GM19351 (cell line): ENCODE measurements around the gene SSU72.
"Not testable (repeated sequence)": the region's sequence is repeated elsewhere in the genome, so short reads cannot be mapped to it uniquely, and the experiment has no call there.

ENCODE experiments used
- ATAC-seq: cut with Tn5 transposase; IDR thresholded peaks from one replicate; pipeline ENCODE4 v1.9.1; 2021; ENCODE audit warnings: mild to moderate bottlenecking, moderate library complexity; ENCODE audit not compliant: unreplicated experiment

Gene SSU72

GRCh38 chr1:1596493-1597274, 22.0 kb upstream of the SSU72 start:
- ATAC-seq, result no peak

- ATAC-seq, result not testable (repeated sequence)
Measured at GRCh38 chr1:1595341-1595740, 20.7 kb upstream of the SSU72 start.

DNA sequence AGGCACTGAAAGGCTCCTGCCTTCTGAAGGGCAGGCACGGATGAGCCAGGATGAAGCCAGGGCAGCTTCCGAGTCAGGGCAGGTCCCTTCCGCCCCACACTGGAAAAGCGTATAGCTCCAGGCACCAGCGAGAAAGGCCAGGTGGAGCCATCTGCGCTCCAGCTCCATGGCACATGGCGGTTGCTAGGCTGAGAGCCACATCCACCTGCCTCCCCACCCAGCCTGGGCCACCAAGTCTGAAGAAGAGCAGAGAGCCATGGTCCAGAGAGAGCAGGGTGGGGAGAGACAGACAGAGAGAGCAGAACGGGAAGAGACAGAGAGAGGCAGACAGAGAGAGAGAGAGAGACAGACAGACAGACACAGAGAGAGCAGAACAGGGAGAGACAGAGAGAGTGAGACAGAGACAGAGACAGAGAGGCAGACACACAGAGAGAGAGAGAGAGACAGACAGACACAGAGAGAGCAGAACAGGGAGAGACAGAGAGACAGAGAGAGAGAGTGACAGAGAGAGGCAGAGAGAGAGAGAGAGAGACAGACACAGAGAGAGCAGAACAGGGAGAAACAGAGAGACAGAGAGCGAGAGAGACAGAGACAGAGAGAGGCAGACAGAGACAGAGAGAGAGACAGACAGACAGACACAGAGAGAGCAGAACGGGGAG, 20.1 kb upstream of the SSU72 start:
- ATAC-seq, result no peak

DNA sequence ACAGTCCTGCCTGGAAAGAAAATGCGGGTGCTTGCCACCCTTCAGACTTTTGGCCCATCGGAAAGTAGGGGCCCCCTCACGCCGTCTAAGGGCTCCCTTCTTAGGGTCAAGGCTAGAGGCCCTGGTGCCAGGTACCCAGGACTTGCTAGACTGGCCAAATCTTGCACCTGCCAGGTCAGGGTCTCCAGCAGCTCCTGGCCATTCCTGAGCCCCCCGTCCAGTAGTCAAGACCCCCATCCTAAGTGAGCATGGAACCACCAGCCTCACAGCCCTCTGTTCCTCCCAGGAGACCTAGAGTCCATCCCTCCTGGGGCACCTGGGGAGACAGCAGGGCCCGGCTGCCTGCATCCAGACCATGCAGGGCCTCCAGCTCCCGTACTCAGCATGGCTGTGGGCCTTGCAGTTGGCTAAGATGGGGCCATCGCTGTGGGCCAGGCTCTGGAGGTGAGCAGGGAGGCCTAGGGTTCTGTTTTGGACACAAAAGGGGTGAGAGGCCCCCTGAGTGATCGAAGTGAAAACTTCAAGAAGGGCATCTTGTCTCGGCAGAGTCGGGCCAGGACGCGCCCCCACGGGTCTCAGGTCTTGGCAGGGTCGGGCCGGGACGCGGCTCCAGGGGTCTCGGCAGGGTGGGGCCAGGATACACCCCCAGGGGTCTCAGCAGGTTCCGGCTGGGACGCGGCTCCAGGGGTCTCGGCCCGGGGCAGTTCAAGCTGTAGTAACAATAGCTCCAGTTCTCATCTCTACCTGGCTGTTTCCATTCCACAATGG, 19.4 kb upstream of the SSU72 start:
- ATAC-seq, result no peak

- ATAC-seq, result no peak
Measured at GRCh38 chr1:1591452-1591851, 16.8 kb upstream of the SSU72 start.

DNA sequence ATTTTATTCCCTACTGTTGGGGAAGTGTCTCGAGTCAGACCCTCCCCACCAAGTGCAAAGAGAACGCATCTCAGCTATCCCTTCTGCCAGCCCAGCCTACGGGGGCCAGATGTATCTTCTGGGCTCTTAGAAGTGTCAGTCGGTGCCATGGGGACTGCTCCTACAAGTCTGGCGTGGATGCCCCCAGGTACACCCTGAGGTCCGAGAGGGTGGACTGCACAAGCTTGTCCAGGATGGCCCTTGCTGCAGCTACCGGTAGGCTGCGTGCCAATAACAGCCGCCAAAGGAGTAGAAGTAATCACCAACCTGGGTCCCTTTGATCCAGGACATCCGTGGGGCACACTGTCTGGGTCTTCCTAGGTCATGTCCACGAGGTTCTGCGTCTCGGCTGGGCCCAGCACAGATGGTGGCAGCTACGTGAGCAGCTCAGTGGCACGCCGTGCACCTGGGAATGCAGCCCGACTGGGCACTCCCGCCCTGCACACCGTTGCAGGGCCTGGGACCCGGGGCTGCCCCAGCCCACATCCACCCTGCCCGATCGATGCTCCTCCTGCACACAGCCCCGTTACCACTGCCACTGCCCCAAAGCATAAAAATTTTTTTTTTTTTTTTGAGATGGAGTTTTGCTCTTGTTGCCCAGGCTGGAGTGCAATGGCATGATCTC, 8.8 kb upstream of the SSU72 start:
- no peak for ATAC-seq

GRCh38 chr1:1582585-1583346, 8.1 kb upstream of the SSU72 start:
- no peak for ATAC-seq

GRCh38 chr1:1578371-1578940, 3.8 kb upstream of the SSU72 start:
- ATAC-seq, result no peak

DNA sequence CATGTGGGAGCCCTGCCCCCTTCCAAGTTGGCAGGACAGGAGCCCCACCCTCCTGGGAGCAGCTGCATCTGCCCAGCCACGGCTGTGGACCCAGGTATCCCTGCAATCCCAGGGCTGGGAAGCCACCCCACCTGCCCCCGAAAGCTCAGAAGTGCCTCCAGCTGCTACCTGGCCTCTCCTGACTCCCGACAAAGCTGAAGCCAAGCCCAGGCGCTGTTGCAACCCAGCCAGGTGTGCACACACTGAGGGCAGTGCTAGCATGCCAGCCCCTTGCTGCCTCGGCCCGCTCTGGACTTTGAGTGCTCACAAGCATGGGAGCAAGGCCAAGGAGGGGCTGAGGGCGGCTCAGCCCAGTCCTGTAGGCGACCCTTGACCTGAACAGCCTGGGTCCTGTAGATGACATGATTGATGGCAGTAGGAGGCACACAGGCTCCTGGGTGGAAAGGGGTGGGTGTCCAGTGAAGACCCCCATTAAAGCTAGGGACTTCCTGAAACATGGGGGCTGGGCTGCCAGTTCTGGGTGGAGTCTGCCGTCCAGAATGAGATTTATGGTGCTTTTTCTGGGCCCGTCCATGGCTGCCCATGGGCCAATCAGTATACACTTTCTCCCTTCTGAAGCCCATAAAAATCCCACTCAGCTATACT, 2.8 kb upstream of the SSU72 start:
- no peak for ATAC-seq

- peak; percentile 65 for ATAC-seq
Measured at GRCh38 chr1:1573843-1574720, 581 bp downstream of the SSU72 start.

DNA sequence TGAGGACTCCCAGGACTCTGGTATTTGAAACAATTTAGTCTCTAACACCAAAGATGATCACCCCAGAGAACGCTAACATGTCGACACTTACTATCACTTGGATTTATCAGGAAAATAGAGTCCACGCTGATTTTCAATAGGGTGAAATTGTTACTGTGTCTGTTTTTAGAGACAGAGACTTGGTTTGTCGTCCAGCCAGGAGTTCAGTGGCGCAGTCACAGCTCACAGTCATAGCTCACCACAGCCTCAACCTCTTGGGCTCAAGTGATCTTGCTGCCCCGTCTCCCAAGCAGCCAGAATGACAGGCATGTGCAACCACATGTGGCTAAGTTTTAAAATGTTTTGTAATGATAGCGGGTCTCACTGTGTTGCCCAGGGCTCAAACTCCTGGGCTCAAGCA, 5.3 kb downstream of the SSU72 start:
- no peak for ATAC-seq

- no peak for ATAC-seq
Measured at GRCh38 chr1:1567891-1568291, 6.8 kb downstream of the SSU72 start.

- no peak for ATAC-seq
Measured at GRCh38 chr1:1567152-1567875, 7.3 kb downstream of the SSU72 start.

GRCh38 chr1:1565340-1565739, 9.3 kb downstream of the SSU72 start:
- ATAC-seq, result no peak

DNA sequence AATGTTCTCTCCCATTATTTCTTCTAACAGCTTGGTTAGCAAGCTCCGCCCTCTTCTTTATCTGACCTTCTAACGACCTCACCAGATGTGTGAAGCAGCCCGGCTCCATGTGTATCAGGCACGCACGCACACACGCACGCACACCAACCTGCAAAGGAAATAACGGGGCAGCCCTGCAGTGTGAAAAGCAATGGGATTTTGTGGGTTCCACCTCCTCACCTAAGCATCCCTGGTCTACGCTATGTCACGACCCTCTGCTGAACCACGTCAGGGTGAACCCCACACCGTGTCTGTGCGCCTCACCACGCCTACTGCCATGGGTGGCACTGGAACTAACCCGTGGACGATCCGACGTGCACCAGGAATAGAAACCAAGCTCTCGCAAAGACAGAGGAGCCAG, 10.4 kb downstream of the SSU72 start:
- ATAC-seq, result no peak

- no peak for ATAC-seq
Measured at GRCh38 chr1:1563688-1564087, 11.0 kb downstream of the SSU72 start.

GRCh38 chr1:1562556-1563195, 12.0 kb downstream of the SSU72 start:
- no peak for ATAC-seq
